Stimulated activated CD8-positive, alpha-beta memory T cell treated with anti-CD3 and anti-CD28 coated beads, Interleukin-15, amount 100 ng/mL, for 4 hours (primary cell): ENCODE results near the gene ALOX15B.

Source experiments
- DNase-seq, 2 donors: peaks; one replicate each; pipeline ENCODE4 v3.0.0-alpha.2; 2020; ENCODE audit warnings: low read depth in 2 of 2

Gene ALOX15B

DNA sequence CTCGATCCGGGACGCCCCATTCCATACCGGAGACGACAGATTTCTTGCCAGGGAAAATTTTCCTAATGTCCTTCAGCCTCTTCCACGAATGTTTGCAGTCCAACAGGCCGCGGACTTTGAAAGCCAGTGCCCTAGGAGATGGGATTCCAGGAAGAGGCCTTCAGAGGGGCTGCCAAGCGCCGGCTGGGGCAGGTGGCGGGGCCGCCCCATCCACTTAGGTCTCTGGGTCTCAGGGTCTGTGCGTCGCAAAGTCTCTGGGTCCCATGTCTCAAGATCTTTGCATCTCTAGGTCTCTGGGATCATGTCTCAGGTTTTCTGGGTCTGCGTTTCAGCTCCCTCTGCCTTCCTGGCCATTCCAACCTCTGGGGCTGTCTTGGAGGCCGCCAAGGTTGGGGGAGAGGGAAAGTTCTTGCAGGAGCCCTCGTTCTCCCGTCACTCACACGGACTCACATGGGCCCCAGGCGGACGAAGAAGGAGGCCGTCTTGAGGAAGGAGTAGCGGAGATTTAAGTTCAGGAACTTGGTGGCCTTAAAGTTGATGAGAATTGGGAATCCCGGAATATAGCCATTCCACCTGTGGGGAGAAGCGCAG is 41.4 kb downstream of the ALOX15B start:
- no peak for DNase-seq

DNA sequence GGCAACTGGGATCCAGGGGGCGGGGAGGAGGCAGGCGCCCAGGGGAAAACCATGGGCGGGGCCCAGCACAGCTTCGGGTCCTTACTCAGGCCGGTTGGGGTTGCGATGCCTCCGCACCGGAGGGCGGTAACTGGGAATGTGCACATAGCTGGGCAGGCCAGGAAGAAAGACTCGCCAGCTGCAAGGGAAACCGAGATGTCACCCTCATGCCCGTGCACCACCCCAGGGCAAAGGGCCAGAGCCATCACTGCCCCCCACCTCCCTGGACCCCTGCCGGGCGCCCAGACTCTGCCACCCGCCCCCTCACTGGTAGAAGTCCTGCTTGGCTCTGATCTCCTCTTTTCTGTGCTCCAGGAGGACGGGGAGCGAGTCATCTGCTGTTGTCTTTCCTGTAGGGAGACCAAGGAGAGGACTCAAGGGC is 42.0 kb downstream of the ALOX15B start:
- DNase-seq, result no peak

DNA sequence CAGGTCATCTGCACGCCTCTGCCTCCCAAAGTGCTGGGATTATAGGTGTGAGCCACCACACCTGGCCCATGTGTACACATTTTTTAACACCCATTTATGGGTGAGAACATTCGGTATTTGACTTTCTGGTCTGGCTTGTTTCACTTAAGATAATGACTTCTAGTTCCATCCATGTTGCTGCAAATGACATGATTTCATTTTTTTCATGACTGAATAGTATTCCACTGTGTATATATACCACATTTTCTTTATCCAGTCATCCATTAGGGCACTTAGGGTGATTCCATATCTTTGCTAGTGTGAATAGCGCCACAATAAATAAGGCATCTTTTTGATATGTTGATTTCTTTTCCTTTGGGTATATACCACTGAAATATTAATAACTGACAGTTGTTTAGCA is 43.0 kb downstream of the ALOX15B start:
- DNase-seq, result no peak

DNA sequence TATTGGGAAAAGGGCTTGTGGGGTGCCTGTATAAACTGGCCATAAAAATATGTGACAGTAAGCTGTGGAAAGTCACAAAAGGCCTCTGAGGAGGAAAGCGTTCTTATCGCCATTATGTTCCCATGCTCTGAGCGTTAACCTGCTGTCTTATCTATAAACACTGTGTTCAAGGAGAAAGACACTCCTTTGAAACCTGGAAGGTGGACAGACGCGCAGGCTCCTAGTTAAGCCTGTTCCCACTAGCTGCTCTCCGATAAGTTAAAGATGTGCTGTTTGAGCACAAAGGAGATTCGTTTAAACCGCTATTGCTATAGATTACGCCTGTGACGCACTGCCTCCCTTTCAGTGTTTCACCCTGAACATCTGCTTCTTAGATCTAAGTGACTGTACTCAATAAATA is 43.4 kb downstream of the ALOX15B start:
- no peak for DNase-seq

DNA sequence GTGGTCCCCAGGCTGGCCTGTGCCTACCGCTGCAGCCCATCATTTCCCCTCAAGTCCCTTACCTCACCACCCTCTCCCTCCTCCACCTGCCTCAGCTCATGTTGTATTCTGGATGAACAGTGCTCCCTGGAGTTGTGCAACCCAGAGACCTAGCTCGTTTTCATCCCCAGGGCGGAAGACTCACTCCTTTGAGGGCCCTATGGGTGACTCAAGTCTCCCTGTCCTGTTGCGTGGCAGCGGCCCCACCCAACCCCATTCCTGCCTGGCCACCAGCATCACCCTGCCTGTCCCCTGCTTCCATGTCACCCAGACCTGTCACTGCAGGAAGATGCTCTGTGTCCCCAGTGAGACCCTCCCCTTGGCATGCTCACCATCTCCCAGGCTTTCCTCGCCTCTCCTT is 45.4 kb downstream of the ALOX15B start:
- DNase-seq, result no peak

DNA sequence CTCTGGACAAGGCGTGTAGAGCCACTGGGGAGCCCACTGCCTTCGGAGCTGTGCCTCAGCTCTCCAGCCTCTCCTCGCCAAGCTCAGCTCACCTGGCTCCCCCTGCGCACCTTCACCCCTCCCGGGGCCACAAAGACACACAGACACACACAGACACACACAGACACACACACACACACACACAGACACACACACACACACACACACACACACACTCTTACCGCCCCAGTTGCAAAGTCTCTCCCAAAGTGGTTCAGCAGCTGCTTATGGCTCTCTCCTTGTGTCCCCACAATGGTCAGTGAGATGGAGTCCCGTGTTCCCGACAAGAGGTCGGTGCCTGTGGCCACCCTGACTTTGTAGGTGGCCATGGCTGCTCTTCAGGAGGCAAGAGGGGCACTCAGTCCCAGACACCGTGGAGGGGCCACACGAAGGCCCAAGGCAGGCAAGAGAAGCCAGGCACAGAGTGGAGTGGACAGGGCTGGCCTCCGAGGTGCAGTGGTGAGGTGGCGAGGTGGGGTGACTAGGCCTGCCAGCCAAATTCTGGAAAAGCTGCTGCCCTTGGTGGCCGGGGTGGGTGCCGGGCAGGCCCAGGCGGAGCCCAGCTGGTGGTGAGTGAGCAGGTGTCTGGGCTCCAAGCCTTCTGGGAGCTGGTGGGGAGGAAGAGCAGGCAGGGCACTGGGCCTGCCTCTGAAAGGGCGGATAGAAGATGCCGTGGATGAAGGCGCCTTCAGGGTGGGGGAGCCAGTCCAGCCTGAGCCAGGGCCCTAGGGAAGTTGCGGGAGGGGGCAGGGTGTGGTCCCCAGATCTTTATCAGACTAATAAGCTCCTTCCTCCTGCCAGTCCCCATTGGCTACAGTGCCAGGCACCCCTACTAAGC is 48.5 kb downstream of the ALOX15B start, which contains the start of gene ALOX12B:
Gene ALOX12B (minus strand): TSS at position 642 of the 877 bp plus-strand sequence. CDS start 274 bp downstream, at position 368.
- DNase-seq, result no peak

DNA sequence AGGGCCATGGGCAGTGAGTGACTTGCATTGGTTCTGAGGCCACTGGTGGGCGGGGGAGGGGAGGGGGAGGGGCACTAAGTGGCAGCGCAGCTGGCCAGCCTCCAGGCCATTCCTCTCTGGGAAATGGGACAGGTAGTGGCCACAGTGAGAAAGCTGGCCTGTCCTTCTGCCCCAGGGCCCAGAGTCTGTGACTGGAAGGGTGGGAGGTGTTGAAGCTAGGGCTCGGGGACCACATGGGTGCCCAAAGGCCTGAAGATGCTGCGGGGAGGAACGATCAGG is 49.0 kb downstream of the ALOX15B start:
- DNase-seq, result no peak

DNA sequence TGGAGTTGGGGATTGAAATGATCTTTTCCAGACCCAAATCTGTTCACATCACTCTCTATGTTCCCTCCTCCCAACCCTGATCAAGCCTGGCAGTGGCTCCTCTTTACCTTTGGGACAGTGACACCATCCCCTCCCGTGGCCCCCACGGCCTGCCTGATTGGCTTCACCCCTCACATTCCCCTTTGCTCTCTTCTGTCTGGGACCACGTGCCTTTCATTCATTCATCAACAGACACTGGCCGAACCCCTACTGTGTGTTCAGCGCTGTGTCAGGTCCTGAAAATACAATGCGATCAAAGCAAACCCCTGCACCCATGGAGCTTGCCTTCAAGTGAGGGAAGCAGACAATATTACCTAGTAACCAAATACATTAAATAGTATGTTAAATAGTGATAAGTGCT is 50.9 kb downstream of the ALOX15B start:
- no peak for DNase-seq

DNA sequence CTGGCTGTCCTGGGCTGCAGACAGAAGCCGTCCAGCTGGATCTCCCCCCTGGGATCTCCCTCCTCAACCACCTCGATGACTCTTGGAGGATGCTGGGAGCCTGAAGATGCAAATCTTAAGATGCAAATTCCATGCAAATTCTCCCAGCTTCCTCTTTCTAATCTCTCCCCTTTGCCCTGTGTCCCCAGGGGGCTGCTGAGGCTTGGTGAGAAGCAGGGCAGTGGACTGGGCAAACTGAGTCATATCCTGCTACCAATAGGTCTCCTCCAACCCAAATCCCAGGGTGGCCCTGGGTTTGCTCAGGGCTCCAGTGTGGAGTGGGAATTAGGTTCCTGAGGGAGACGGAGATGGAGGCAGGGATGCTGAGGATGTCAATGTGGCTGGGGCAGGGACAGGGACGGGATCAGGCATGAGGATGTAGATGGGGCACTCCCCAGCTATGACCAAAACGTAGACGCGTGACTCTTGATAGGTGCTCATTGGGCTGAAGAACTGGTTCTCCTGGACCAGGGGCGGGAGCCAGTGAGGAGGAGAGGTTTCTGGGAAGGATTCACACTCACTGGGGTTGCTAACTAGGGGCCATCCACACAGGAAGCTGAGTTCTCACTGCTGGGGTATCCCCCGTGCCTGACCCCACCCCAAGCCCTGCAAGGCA is 52.3 kb downstream of the ALOX15B start:
- DNase-seq, result no peak

DNA sequence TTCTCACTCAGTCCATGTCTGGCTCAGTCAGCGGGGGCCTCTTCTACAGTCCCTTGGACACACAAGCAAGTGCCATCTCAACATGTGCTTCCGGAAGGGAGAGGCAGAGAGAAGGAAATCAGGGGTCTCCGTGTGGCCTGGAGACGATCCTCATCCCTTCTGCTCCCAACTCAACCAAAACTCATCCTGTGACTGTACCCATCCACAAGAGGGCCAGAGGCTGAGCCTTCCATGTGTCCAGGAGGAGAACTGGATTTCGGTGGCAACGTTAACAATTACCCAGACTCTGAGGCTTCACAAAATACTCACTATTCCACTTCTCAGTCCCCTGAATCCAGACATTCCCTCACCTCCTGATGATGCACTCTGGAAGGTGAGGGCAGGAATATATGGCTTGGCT is 56.5 kb downstream of the ALOX15B start:
- DNase-seq, result no peak

DNA sequence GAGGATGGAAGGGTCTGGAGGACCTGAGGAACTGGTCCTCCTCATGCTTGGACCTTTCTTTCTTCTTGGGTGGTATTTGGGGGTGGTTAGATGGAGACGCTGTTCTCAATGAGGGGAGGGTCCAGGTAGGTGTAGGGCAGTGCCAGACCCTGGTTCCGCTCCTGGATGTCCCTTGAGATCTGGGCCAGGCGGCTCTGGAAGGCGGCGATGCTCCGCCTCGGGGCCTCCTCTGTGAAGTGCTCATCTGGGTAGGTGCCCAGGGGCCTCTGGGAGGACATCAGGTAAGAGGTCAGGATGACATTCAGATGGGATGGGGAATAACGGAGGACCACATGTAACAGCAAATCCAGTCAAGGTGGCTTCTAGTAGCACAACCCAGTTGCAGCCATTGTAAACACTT is 57.7 kb downstream of the ALOX15B start:
- no peak for DNase-seq
